HG02798 (cell line): ENCODE data around the gene CD4.

ENCODE experiments used
- ATAC-seq: cut with Tn5 transposase; IDR thresholded peaks from one replicate; pipeline ENCODE4 v1.9.1; 2021; ENCODE audit warnings: mild to moderate bottlenecking; ENCODE audit not compliant: unreplicated experiment, poor library complexity

The CD4 gene

DNA sequence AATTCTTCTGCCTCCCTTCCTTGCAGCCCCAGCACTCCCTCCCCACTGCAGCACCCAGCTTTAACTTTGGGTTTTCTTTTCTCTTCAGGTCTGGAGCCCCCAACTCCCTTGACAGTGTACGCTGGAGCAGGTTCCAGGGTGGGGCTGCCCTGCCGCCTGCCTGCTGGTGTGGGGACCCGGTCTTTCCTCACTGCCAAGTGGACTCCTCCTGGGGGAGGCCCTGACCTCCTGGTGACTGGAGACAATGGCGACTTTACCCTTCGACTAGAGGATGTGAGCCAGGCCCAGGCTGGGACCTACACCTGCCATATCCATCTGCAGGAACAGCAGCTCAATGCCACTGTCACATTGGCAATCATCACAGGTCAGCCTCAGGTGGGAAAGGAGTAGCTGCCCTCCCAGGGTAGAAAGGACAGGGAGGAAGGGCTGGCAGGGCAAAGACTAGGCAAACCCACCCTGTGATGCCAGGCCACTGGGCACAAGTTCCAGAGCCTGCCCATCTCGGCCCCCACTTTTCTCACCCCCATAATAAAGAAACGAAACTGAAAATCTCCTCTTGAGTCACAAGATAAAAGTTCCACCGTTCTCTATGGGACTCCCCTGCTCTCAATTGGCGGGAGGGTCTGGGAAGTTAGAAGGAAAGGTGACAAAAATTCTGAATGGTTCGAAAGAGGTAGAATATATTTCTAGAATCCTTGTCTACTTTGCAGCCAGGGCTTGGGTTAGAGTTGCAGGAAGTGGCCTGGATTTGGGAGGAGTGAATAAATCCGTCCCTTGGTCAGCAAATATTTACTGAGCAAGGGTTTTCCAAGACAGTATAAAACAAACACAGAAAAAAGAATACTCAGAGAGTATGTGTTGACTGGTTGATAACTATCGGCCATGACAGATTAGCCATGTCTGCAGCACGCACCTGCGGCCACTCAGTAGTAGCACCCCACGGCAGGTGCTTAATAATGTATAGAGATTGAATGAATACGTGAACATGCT lies 13.8 kb upstream of the CD4 start:
- ATAC-seq = no peak

DNA sequence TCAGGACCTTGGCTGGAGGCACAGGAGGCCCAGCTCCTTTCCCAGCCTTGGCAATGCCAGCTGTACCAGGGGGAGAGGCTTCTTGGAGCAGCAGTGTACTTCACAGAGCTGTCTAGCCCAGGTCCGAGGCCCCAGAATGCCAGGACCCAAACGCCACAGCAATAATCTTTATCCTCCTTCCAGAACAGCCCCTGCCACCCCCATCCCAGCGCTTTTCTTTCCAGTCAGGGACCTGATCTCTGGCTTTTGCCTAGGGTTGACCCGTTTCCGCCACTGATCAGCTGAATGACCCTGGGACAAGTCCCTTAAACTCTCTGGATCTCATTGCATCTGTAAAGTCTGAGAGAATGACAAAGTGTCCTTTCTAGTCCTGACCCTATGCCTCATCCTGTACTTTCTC lies 11.9 kb upstream of the CD4 start:
- no peak for ATAC-seq

DNA sequence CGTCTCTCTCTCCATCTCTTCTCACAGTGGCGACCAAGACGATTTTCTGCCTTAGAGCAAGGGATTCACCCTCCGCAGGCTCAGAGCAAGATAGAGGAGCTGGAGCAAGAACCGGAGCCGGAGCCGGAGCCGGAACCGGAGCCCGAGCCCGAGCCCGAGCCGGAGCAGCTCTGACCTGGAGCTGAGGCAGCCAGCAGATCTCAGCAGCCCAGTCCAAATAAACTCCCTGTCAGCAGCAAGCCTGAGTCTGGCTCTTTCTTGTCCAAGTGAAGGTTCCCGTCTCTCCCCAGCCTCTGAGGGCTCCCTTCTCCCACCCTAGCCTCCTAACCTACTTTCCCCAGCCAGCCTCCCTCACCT lies 11.1 kb upstream of the CD4 start:
- ATAC-seq = no peak

DNA sequence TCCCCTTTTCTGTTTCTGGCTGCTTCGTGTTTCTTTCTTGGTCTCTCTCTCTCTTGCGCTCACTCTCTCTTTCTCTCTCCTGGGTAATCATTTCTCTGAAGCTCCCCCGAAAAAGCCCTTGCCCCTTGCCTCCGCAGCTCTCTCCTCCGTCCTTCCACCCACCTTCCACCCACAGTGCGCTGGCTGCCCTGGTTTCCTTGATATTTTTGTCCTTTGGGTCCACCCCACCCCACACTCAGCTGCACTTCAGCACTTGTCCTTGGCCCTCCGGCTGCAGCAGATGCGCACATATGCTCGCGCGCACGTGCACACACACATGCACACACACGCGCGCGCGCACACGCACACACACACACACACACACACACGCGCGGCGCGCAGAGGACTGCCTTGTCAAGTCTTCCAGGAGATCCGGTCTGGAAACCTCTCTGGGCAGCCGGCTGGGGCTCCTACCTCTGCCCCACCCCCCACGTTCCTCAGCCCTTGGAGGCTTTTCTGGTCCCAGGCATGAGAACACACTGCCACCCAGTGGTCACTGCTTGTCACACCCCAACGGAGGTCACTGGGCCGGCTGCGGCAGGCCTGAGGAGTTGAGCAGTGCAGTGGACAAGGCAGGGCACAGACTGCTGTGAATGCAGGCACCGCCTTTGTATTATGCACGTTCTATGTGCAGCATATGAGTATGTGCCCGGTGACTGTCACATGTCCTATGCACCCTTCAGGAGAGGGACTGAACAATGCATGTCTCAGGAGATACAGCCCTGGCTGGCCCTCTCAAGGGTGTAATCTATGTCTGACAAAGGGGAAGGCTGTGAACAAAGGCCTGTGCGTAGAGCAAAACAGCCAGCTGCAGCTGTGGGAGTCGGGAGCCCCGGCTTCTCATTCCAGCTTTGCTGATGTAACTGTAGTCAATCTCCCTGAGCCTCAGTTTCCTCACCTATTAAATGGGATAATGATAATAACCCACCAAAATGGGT lies 10.5 kb upstream of the CD4 start:
- ATAC-seq = peak; percentile 84

DNA sequence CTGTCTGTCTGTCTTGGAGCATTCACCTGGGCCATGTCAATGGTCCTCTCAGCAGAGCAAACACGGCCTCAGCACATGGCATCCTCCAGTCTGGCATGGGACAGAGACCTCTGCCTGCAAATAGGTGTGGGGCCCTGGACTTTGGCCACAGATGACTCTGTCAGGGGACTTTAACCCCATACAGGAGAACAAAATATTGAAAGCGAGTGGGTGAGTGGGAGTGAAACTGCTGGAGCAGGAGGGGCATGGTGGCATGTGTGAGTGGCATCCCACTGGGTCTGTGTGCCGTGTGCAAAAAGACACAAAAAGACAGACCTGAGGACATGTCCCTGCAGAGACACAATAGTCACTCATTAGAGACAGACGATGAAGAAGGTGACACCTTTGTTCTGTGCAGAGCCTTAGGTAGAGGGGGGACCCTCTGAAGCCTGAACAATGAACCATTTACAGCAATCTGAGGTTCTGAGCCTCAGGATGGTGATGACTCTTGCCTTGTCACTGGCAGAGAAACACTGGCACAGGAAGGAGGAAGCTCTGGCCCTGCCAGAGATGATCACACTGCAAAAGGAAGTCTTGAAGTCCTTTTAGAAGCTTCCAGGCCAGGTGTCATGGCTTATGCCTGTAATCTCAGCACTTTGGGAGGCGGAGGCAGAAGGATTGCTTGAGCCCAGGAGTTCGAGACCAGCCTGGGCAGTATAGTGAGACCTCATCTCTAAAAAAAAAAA lies 9.5 kb upstream of the CD4 start:
- ATAC-seq = no peak

DNA sequence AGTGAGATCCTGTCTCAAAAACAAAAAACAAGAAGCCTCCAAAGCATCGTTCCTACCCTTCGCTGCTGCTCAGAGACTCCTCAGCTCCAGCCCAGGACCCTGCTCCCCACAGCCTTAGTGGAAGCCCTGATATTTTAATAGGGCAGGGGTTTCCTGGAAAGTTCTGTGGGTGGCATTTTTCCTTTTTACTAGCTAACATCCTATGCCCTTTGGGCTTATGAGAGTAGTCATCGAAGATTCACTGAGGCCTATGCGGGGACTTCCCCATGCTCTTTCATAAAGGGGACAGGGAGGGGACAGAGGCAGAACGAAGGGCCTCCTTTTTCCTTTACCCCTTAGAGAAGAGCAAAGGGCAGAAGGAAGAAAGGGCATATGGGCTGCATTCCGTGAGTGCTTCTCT lies 8.8 kb upstream of the CD4 start:
- ATAC-seq = no peak

DNA sequence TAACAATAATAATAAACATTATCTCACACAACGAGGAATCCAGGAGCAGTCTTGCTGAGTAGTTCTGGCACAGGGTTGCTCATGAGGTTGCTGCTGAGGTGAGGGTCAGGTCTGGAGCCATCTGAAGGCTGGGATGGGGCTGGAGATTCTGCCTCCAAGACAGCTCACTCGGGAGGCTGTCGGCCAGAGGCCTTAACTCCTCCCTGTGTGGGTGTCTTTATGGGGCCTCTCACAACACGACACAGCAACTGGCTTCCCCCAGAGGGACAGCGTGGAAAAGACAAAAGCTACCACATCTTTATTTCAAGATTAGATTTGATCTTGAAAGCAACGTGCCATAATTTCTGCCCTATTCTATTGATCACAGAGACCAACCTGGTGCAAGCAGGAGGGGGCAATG lies 7.2 kb upstream of the CD4 start:
- ATAC-seq = no peak

DNA sequence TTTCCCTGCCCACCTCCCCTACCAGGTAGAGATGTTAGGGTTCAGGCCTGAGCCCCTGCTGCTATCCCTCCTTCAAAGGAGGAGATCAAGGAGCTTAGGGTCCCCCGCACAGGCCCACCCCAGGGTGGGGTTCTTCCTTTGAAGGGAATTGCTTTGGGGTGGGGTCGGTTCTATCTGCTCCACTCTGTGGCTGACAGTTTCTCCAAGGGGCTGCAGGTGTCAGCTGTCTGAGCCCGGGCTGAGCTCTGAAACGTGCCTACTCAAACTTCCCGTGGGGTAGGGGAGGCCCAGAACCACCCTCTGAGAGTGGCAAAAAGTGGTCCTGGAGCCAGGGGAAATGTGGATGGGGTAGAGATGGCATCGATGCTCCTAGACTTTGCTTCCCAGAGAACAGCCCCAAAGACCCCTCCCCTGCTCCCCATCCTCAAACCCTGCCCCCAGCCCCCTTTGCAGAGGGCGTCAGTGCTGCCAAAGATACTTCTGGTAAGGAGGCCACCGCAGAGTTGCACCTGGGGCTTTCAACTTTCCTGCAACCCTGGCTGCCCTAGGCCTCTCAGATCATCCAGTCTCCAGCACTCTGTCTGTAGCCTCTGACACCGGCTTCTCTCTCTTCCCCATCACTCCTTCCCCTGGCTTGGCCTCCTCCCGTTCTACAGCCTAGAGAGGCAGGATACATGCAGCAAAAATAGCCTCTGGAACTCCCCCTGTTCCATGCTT lies 6.3 kb upstream of the CD4 start:
- no peak for ATAC-seq

DNA sequence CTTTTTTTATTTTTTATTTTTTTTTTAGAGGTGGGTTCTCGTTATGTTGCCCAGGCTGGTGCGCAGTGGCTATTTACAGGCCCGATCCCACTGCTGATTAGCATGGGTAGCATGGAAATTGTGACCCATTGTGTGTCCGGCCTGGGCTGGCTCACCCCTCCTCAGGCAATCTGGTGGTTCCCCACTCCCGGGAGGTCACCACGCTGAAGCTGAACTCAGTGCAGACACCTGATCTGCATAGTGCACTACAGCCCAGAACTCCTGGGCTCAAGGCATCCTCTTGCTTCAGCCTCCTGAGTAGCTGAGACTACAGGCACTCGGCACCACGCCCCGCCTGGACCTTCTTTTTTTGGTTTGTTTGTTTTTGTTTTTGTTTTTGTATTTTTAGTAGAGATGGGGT lies 5.5 kb upstream of the CD4 start:
- no peak for ATAC-seq

DNA sequence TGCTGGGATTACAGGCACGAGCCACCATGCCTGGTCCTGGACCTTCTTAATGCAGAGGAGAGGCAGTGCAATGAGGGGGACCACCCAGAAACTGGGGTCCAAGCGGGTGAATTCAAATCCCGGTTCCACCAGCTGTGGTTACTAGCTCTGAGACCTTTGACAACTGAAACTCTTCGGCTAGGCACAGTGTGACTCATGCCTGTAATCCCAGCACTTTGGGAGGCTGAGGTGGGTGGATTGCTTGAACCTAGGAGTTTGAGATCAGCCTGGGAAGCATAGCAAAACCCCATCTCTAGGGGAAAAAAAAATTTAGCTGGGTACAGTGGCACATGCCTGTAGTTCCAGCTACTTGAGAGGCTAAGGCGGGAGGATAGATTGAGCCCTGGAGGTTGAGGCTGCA lies 5.0 kb upstream of the CD4 start:
- ATAC-seq = no peak

DNA sequence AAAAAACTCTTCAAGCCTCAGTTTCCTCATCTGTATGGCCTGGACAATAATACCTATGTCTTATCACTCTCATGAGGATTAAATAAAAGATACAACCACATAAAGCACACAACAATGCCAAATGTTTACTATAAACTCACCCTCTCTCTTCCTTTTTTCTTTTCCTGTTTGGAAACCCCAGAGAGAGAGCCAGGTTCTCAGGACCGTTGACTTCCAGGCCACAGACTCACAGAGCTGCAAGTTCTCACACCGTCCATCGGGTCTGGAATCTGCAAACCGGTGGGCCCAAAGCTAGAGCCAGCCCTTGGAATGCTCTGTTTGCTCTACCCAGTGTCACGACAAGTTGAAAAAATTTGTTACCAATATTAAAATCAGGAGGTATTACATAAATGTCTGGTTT lies 4.6 kb upstream of the CD4 start:
- ATAC-seq = no peak

DNA sequence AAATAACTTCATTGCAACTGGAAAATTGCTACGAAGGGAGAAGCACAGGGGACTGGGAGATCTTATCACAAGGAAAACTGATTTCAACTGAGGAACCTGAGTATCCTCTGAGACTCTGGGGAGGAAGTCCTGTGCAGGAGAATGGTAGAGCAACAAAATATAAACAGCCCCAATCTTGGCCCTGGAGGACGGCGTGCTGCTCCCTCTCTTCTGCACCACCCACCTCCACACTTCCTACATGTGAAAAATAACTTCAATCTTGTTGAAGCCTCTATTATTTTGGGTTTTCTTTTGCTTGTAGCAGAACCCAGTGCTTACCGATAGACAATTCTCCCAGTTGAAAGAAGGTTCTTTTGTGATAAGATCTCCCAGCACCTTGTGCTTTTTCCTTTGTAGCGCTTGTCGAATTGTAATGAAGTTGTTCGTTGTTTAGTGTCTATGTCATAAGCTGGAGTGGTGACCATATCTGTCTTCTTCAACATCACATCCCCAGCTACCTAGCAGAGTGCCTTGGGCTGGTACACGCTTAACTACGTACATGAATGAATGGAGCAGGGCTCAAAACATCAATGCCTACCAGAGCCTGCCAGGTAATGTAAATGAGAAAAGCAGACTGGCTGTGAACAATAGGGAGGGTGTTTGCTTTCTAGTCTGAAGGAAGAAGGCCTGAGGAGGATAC lies 2.8 kb upstream of the CD4 start:
- no peak for ATAC-seq

DNA sequence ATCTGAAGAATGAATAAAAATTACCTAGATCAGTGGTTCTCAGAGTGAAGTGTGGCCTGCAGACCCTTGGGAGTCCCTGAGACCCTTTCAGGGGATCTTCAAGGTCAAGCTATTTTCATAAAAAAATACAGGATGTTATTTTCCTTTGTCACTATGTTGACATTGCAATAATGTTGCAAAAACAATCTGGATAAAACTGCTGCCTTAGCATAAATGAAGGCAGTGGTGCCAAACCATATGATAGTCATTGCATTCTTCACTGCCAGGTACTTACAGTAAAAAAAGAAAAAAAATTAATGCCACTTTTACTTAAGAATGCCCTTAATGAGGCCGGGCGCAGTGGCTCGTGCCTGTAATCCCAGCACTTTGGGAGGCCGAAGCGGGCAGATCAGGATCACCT lies 2.0 kb upstream of the CD4 start:
- ATAC-seq = no peak

DNA sequence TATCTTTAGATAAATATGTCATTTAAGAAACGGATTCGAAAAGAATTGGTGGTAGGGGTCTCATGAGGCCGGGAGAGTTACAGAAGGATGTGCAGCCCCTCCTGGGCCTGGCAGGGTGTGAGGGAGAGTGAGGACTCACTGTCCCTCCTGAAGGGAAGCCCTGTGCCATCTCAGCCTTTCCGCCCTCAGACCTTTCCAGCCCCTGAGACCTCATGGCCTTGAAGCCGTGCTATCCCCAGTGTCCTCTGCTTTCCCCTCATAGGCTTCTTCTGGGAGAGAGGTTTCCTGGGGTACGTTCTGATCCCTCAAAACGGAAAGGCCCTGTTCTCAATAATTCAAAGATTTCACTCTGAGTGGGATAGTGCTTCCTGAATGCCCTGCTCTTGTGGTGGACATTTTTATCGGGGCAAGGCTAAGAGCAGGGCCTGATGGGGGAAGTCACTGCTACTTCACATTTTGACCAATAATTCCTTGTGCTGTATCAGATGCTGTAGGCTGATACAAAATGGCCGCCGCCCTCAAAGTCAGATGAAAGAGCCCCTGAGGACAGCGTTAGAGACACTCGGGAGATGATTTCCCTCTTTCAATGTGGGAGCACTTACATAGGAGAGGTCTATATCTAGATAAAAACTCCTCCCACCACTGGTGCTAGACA lies 1.3 kb downstream of the CD4 start:
- no peak for ATAC-seq

DNA sequence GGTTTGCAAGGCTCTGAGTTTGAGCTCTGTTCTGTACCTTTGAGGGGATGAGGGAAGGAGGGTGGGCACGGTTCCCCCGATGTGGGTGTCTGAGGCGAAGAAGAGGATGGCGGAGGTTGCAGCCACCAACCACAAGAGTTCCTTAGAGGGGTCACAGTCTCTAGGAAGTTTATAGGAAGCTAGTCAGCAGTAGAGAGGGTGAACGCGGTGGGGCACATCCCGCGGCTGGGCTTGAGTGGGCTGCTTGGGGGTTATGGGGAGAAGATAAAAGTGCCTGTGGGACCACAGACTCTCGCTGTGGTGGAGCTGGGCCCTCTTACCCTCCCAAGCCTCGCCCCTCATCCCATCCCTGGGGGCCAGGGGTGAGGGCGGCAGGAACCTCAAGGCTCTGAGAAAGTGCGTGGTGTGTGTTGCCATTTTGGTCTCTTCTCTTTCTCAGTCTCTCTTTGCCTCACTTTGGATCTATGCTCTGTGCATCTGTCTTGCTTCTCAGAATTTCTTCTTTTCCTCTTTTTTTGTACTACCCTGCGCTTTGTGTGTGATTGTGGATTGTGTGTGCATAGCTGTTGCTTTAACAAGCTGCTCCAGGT lies 2.7 kb downstream of the CD4 start:
- ATAC-seq = no peak

DNA sequence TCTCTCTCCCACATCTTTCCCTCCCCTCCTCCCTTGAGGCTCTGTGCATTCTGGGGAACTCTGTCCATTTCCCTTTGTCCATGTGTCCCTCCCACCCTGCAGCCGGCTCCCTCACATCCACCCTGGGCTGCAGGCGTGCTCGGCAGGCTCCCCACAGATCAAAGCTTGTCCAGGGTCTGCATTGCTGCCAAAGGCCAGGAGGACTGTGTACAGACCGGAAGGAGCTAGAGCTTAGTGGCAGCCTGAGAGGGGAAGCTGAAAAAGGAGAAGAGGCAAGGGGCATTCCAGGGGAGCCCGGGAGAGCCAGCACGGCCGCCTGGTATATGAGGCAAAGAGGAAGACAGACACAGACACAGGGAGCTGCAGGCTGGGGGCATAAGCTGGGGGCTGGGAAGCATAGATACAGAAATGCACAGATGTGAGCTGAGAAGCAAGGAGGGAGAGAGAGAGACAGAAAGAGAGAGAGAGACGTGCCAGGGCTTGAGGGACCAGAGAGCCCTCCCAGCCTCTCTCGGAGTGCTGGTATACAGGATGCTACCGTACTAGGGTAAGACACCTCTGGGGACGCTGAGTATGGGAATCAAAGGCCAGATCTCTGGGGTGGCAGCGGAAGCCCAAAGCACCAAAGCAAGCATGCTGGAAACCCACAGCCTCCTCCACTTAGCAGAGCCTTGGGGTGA lies 3.3 kb downstream of the CD4 start:
- no peak for ATAC-seq

DNA sequence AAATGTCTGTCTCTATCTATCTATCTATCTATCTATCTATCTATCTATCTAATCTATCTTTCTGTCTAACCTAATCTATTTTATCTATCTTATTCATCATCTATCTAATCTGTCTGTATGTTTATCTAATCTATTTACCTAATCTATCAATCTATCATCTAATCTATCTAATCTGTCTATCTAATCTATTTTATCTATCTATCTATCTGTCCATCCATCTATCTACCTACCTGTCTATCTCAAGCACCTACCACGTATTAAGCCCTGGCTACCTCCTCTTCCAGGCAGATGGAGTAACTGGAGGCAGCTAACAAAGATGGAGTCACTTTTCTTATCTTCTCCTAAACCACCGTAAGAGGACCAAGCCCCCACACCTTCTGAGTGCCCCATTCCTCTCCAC lies 5.8 kb downstream of the CD4 start:
- no peak for ATAC-seq

DNA sequence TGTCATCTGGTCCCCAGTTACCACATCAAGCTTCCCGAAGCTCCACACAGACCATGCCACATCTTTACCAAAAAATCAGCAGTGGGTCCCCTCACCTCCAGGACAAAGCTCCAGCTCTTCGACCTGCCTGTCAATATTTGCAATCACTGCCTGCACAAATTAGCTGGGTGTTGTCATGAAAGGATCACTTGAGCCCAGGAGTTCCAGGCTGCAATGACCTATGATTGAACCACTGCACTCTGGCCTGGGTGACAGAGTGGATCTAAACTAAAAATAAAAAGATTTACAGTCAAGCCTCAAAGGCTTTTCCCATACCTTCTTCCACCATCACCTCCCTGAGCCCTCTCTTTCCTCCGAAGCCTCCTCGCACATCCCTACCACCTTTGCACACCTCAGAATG lies 7.2 kb downstream of the CD4 start:
- no peak for ATAC-seq
